A549 treated with CpdA at 1 μM for 4 hours (cell line): ENCODE measurements around the gene TLCD4. TPM values are rescaled to one million over a fixed set of nuclear protein-coding genes. Genes with fewer than 3 reads are reported as not detected.

Source experiments
- total RNA-seq: library from RNA; stranded (reverse); fragments of 200-300 nt; extraction: Qiagen RNA extraction; gene quantifications from 5 replicates; pipeline ENCODE4 v1.2.3, GENCODE V29; 2022; ENCODE audit warnings: low read depth

The TLCD4 gene
- 8.1 to 12.2 TPM (median 8.7 TPM) in 5 replicates for total RNA-seq

GRCh38 chr1:95117207-95118066 lies at the start of gene TLCD4:
TLCD4 (plus strand) TSS chr1:95117355; CDS start chr1:95143902, 26,547 bp downstream.

GRCh38 chr1:95072532-95073419 lies 44.4 kb upstream of the TLCD4 start, which contains the start of gene ALG14:
ALG14 (minus strand) TSS chr1:95072951; CDS start chr1:95072898, 53 bp downstream.

Other genes starting within 250 kb of the TLCD4 start
- gene CNN3, start 190.2 kb upstream of the TLCD4 start, total RNA-seq, result 52.3 to 64.8 TPM (median 53.8 TPM) in 5 replicates
- gene ALG14, start 44.4 kb upstream of the TLCD4 start, total RNA-seq, result 2.8 to 10.6 TPM (median 6.8 TPM) in 5 replicates
- gene RWDD3, start 116.9 kb downstream of the TLCD4 start, total RNA-seq, result 9.0 to 11.2 TPM (median 10.6 TPM) in 5 replicates